GM19239 (cell line): ENCODE data around the gene ACTL8.

Source experiments
- DNase-seq: peaks from one replicate; pipeline ENCODE4 v3.0.0; 2011; ENCODE audit warnings: low spot score; ENCODE audit not compliant: insufficient read length
- FAIRE-seq: peaks from 2 replicates; lab custom pipeline; 2011; peaks lifted over from hg19 to GRCh38; lab: Jason Lieb, UNC

The ACTL8 gene

DNA sequence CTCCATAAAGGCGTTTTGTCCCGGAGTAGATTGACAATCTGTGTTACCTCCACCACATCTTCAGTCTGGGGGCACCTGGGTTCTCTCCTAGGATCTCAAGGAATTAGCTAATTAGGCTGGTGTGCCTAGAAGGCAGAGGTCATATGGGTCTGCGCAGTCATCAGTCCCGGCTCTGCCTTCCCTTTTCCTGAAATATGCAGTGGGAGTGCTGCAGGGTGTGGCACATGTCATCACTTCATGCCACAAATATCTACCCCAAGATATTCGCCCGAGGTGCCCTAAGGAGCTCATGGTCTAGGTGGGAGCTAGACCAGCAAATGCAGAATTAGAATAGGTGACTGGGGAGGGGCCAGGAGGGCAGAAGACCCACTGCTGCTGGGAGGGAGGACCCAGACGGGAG lies 42.9 kb downstream of the ACTL8 start:
- no peak for DNase-seq
- FAIRE-seq = no peak

GRCh38 chr1:17798799-17799382 lies 43.8 kb downstream of the ACTL8 start:
- no peak for DNase-seq

GRCh38 chr1:17799642-17800041 lies 44.5 kb downstream of the ACTL8 start:
- DNase-seq (no peak), FAIRE-seq (no peak)

More at GRCh38 chr1:17798799-17799382, 43.8 kb downstream of the ACTL8 start:
- no peak for FAIRE-seq

DNA sequence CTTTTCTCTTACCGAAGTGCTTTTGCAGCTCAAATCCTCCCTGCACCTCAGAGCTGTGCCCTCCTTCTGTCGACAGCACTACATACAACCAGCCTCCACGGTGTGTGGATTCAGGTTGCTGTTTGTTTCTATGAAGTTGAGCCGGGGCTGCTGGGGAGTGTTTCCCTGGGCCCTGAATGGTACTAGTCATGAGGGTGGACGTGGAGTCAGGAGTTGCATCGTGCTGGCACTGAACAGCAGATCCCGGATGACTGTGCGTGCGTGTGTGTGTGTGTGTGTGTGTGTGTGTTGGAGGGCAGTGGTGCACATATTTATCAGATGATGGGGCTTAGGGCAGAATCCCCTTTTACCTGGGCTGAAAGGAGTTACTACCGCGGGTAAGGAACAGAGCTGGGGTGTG lies 47.0 kb downstream of the ACTL8 start:
- FAIRE-seq (no peak), DNase-seq (no peak)

DNA sequence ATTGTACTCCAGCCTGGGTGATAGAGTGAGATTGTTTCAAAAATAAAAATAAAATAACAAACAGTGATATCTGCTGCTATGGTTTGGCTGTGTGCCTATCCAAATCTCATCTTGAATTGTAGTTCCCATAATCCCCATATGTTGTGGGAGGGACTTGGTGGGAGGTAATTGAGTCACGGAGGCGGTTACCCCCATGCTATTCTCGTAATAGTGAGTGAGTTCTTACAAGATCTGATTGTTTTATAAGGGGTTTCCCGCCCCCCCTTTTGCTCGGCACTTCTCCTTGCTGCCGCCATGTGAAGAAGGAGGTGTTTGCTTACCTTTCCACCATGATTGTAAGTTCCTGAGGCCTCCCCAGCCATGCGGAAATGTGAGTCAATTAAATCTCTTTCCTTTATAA lies 47.8 kb downstream of the ACTL8 start:
- FAIRE-seq = no peak
- DNase-seq = no peak

- no peak for FAIRE-seq
- no peak for DNase-seq
Observed at GRCh38 chr1:17805869-17806684, 50.9 kb downstream of the ACTL8 start.

DNA sequence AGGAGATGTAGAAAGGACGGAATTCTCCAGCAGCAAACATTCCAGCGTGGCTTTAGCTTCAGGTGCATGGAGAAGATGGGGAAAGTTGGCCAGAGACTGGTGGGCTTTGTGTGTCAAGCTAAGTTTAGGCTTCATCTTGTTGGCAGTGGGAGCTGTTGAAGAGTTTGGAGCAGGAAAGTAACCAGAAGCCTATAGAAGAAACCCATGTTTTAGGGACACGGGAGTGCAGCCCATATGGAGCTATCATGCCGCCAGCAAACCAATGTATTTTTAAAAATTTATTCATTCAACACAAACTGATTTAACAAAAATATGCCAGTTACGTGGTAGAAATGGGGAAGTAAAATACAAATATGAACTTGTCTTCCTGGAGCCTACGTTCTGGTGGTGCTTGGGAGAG lies 53.7 kb downstream of the ACTL8 start:
- FAIRE-seq = no peak

DNA sequence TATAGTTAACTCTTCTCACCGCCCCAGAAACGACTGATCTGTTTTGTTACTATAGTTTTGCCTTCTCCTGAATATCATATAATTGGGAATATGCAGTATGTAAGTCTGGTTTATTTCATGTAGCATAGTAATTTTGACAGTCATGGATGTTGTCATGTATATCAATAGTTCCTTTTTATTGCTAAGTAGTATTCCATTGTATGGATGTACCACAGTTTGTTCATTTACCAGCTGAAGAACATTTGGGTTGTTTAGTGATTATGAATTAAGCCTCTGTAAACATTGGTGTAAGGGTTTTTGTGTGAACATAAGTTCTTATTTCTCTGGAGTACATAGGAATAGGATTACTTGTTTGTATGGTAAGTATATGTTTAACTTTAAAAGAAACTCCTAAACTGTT lies 55.5 kb downstream of the ACTL8 start:
- no peak for DNase-seq
- FAIRE-seq = no peak

More for the DNA sequence above, 53.7 kb downstream of the ACTL8 start:
- no peak for DNase-seq

GRCh38 chr1:17816511-17816910 lies 61.4 kb downstream of the ACTL8 start:
- DNase-seq = no peak
- no peak for FAIRE-seq

GRCh38 chr1:17819129-17819802 lies 64.1 kb downstream of the ACTL8 start:
- no peak for DNase-seq

DNA sequence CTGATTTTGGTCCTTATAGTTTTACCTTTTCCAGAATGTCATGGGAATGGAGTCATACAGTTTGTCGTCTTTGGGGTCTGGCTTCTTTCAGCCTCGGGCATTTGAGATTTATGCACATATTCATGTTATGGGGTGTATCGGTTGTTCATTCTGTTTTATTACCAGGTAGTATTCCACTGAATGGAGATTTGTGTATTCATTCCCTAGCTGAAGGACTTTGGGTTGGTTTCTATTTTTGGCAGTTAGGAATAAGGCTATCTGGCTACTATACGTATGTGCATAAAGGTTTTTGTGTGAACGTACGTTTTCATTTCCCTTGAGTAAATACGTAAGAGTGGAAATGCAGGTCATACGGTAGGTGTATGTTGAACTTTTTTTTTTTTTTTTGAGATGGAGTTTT lies 65.1 kb downstream of the ACTL8 start:
- DNase-seq = no peak
- FAIRE-seq = no peak

More at GRCh38 chr1:17819129-17819802, 64.1 kb downstream of the ACTL8 start:
- FAIRE-seq = no peak

DNA sequence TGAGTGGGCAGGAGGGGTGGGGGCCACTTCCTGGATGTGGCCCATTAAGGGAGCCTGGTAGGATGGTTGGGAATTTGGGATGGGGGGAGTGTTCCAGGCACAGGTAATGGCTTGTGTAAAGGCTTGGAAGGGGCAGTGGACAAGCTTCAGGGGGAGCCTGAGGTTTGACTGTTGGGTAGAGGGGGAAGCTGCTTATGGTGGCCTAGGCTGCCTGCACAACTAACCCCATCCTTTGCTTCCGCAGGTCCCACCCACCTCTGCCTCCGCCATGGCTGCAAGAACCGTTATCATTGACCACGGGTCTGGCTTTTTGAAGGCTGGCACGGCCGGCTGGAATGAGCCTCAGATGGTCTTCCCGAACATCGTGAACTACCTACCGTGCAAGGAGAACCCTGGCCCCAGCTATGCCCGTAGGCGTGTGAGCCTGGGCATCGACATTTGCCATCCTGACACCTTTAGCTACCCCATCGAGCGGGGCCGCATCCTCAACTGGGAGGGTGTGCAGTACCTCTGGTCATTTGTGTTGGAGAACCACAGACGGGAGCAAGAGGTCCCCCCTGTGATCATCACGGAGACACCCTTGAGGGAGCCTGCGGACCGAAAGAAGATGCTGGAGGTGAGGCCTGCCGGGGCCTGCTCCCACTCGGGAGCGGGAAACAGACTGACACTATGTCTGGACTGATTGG lies 67.8 kb downstream of the ACTL8 start:
- DNase-seq (no peak), FAIRE-seq (no peak)

DNA sequence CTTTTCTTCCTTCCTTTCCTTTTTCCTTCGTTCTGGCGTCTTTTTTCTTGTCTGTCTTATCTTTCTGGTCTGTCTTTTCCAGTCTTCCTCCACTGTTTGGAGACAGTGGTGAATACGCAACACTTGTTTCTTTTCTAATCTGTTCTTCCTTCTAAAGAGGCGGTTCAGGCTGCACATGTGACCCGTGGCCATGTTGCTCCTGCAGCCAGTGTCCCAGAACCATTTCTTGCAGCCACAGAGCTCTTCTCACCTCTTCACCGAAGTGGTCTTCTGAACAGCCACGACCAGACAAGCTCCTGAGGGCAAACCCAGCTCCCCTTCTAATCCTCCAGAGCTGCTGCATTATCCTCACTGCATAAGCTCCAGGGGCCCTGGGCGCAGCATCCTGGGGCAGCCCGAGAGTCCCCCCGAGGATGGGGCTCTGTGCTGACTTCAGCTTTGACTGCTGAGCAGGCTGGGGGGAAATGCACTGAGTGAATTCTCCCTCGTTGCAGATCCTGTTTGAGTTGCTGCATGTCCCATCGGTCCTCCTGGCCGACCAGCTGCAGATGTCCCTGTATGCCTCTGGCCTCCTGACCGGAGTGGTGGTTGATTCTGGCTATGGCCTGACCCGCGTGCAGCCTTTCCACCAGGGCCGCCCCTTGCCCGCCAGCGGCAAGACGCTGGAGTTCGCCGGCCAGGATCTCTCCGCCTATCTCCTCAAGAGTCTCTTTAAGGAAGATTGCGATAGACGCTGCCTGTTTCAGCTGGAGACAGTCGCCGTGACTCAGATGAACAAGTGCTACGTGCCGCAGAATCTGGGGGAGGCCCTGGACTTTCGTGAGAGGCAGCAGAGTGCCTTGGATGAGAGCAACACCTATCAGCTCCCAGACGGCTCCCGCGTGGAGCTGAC lies 70.4 kb downstream of the ACTL8 start:
- FAIRE-seq (no peak), DNase-seq (no peak)

DNA sequence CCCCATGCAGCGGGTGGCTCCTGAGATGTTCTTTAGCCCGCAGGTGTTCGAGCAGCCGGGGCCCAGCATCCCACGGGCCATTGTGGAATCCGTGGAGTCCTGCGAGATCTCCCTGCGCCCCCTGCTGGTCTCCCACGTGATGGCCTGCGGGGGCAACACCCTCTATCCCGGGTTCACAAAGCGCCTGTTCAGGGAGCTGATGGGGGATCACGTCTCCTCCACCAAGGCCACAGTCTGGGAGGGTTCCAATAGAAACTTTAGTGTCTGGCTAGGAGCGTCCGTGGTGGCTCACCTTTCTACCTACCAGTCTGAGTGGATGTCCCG lies 71.0 kb downstream of the ACTL8 start:
- FAIRE-seq (no peak), DNase-seq (peak; percentile 35)

DNA sequence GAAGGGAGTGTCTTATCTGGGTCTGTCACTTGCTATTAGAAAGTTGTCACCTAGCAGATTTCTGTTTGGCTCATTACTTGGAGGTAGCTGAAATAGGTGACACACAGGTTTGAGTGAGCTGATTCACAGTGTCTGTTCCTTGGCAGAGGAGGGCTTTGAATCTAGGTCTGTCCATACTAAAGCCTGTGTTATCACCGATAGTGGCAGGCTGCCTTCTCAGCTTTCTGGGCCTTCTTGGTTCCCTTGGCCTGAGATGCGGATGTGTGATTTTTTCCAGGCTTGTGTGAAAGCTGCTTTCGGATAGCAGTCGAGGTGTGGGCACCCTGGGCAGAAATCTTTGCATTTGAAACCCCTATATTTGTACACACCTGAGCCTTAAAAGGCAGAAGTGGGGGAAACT lies 73.9 kb downstream of the ACTL8 start:
- no peak for FAIRE-seq
- no peak for DNase-seq

DNA sequence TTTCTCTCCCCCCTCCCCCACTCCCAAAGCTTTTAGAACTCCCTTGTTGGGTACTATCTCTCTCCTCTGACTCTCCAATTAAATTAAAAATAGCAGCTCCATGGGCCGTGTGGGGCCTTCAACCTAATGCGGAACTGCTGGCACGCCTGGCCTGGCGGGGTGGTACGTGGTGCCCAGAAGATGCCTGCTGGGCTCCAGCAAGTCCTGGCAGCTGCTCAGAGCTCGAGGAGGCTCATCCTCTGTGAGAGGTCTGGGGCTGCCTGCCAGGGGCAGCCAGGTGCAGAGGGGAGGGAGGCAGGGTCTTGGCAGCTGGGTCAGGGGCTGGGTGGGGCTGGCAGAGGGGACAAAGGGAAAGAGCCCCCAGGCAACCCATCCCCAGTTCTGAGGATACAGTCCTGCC lies 74.4 kb downstream of the ACTL8 start:
- FAIRE-seq (no peak), DNase-seq (no peak)

GRCh38 chr1:17831597-17831996 lies 76.5 kb downstream of the ACTL8 start:
- peak; percentile 20 for DNase-seq

DNA sequence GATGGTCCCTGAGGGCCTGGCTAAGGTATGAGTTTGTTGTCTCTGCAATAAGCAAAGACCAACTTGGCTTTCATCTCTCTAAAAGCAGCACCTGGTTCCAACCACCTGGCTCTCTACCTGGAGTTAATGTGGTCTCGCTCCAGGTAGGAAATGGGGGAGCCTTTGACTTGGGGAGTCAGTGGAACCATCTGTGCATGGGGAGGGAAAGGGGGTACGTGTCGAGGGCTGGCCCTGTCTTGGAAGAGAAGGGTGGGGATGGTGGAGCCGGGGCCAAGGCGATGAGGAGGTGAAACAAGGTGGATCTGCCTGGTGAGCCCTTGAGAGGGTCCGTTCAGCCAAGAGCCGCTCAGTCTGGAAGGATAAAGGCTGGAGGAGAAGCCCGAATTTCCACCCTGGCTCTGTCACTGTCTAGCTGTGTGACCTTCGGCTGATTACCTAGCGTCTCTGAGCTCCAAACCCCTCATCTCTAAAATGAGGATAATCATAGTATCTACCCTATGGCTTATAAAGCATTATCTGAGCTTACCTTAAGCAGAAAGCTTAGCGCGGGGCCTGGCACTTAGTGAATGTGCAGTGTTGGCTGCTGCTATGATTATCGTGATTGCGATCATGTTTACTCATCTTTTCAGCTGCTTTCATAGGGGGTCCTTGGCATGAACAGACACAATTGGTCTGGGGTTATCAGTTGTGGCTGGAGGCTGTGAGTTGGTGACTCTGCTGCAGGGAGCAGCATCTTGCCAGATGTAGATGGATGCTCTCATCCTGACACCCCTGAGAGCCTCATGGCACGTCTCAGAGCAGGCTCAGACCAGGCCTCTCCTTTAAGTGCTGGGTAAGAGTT lies 78.7 kb downstream of the ACTL8 start:
- FAIRE-seq (no peak), DNase-seq (no peak)

More at GRCh38 chr1:17831597-17831996, 76.5 kb downstream of the ACTL8 start:
- no peak for FAIRE-seq

GRCh38 chr1:17834561-17835100 lies 79.5 kb downstream of the ACTL8 start:
- DNase-seq (no peak), FAIRE-seq (no peak)
